Vagina (tissue), 2 donors: ENCODE data around the gene SPAG16. TPM values are rescaled to one million over a fixed set of nuclear protein-coding genes. Genes with fewer than 3 reads are reported as not detected.
"Not testable (repeated sequence)": the region's sequence is repeated elsewhere in the genome, so short reads cannot be mapped to it uniquely, and the experiment has no call there.

Source experiments
- DNase-seq, 2 donors: peaks; one replicate each; pipeline ENCODE4 v3.0.0-alpha.2; 2017; ENCODE audit errors: extremely low spot score in 2 of 2
- H3K27ac ChIP-seq: fragments of 200-600 bp; sonication (generic); one replicate; pipeline ENCODE4 v1.5.1; 2019
- H3K27me3 ChIP-seq: fragments of 200-600 bp; sonication (generic); one replicate; pipeline ENCODE4 v1.5.1; 2019
- H3K36me3 ChIP-seq, 2 donors: fragments of 200-600 bp; sonication (generic); one replicate each; pipeline ENCODE4 v1.5.1; 2017 to 2019
- H3K4me1 ChIP-seq: fragments of 200-600 bp; sonication (generic); one replicate; pipeline ENCODE4 v1.5.1; 2019
- H3K4me3 ChIP-seq, 2 donors: fragments of 200-600 bp; sonication (generic); 1 replicate in 1 of 2; 2 replicates in 1 of 2; pipeline ENCODE4 v1.5.1; 2016 to 2019
- H3K9me3 ChIP-seq: fragments of 200-600 bp; sonication (generic); one replicate; pipeline ENCODE4 v1.5.1; 2019
- CTCF ChIP-seq, 3 experiments: fragments of 450-650 bp in 2 of 3; fragments of 200-600 bp in 1 of 3; sonication (generic) in 1 of 3; IDR thresholded peaks; one replicate each; pipeline ENCODE4 v1.5.1; 2017 to 2019; ENCODE audit warnings: antibody characterized with exemption in 3 of 3, mild to moderate bottlenecking in 2 of 3, moderate library complexity in 2 of 3
- POLR2A ChIP-seq, 2 donors: fragments of 450-650 bp; IDR thresholded peaks; one replicate each; pipeline ENCODE4 v1.6.1; 2017; ENCODE audit warnings: antibody characterized with exemption in 2 of 2, mild to moderate bottlenecking in 2 of 2, moderate library complexity in 2 of 2
- POLR2AphosphoS5 ChIP-seq, 2 donors: sonication (generic); formaldehyde crosslinking; IDR thresholded peaks; one replicate each; pipeline ENCODE4 v1.9.0; 2017; ENCODE audit warnings: antibody characterized with exemption in 2 of 2, mild to moderate bottlenecking in 2 of 2, low read depth in 1 of 2; ENCODE audit not compliant: insufficient read depth in 1 of 2
- intact Hi-C: fragments of 100-400 bp; cut with DNase I; formaldehyde crosslinking; loops from one replicate; pipeline ENCODE4 v1.15.1; 2023
- total RNA-seq: library from RNA; depleted of rRNA; stranded (reverse); fragments of >200 nt; gene quantifications from one replicate; pipeline ENCODE4 v1.2.3, GENCODE V29; 2016

Gene SPAG16
- total RNA-seq, 1 donor from 2014 or later: 30.2 TPM

GRCh38 chr2:214051585-214051984 lies 767.3 kb downstream of the SPAG16 start:
- Histone ChIP-seq H3K36me3 (no peaks in the 10 kb centered on the region), H3K27ac (no peak overlapping the region), H3K9me3 (no peaks in the 10 kb centered on the region), H3K27me3 (no peaks in the 10 kb centered on the region), H3K4me3 (no peak overlapping the region), H3K4me1 (no peaks in the 10 kb centered on the region)
- TF ChIP-seq POLR2AphosphoS5 (IDR thresholded peaks at IDR 0.05; ENCODE audit: insufficient read depth in 1 of 2, low read depth in 1 of 2): no peak
- TF ChIP-seq CTCF (IDR thresholded peaks at IDR 0.05): no peak
- no peak for TF ChIP-seq POLR2A (IDR thresholded peaks at IDR 0.05)
- no peak for DNase-seq
- intact Hi-C loops: no loop called here

- no peak for TF ChIP-seq POLR2AphosphoS5 (IDR thresholded peaks at IDR 0.05; ENCODE audit: insufficient read depth in 1 of 2, low read depth in 1 of 2)
- TF ChIP-seq POLR2A (IDR thresholded peaks at IDR 0.05): no peak
- no peak for TF ChIP-seq CTCF (IDR thresholded peaks at IDR 0.05)
- Histone ChIP-seq H3K4me1 (no peaks in the 10 kb centered on the region), H3K27me3 (no peaks in the 10 kb centered on the region), H3K9me3 (no peaks in the 10 kb centered on the region), H3K4me3 (no peak overlapping the region), H3K36me3 (no peaks in the 10 kb centered on the region), H3K27ac (no peak overlapping the region)
- intact Hi-C loops: no loop called here
- DNase-seq: no peak
These were observed 768.0 kb downstream of the SPAG16 start for GRCh38 chr2:214052235-214052634.

GRCh38 chr2:214057986-214058385 lies 773.7 kb downstream of the SPAG16 start:
- Histone ChIP-seq H3K27ac (no peak overlapping the region), H3K4me3 (no peak overlapping the region), H3K27me3 (no peaks in the 10 kb centered on the region), H3K36me3 (no peaks in the 10 kb centered on the region), H3K9me3 (no peaks in the 10 kb centered on the region), H3K4me1 (no peaks in the 10 kb centered on the region)
- TF ChIP-seq CTCF (IDR thresholded peaks at IDR 0.05) (no peak), POLR2A (IDR thresholded peaks at IDR 0.05) (no peak), POLR2AphosphoS5 (IDR thresholded peaks at IDR 0.05; ENCODE audit: insufficient read depth in 1 of 2, low read depth in 1 of 2) (no peak)
- DNase-seq: no peak
- intact Hi-C loops: no loop called here

GRCh38 chr2:214062279-214062678 lies 778.0 kb downstream of the SPAG16 start:
- DNase-seq, H3K27me3 ChIP-seq, H3K4me3 ChIP-seq, H3K9me3 ChIP-seq, H3K4me1 ChIP-seq, intact Hi-C loops, H3K27ac ChIP-seq, H3K36me3 ChIP-seq: not testable (repeated sequence)

GRCh38 chr2:214064471-214064870 lies 780.2 kb downstream of the SPAG16 start:
- intact Hi-C loops: no loop called here
- no peaks in the 10 kb centered on the region for H3K27me3 ChIP-seq
- H3K9me3 ChIP-seq: no peaks in the 10 kb centered on the region
- DNase-seq: no peak
- H3K4me1 ChIP-seq: no peaks in the 10 kb centered on the region
- TF ChIP-seq POLR2A (IDR thresholded peaks at IDR 0.05): no peak
- TF ChIP-seq POLR2AphosphoS5 (IDR thresholded peaks at IDR 0.05; ENCODE audit: insufficient read depth in 1 of 2, low read depth in 1 of 2): no peak
- TF ChIP-seq CTCF (IDR thresholded peaks at IDR 0.05): no peak
- no peaks in the 10 kb centered on the region for H3K36me3 ChIP-seq
- no peak overlapping the region for H3K4me3 ChIP-seq
- no peak overlapping the region for H3K27ac ChIP-seq

- Histone ChIP-seq H3K36me3 (no peaks in the 10 kb centered on the region), H3K4me3 (no peak overlapping the region), H3K27me3 (no peaks in the 10 kb centered on the region), H3K4me1 (no peaks in the 10 kb centered on the region), H3K9me3 (no peaks in the 10 kb centered on the region), H3K27ac (no peak overlapping the region)
- no peak for DNase-seq
- TF ChIP-seq CTCF (IDR thresholded peaks at IDR 0.05) (no peak), POLR2A (IDR thresholded peaks at IDR 0.05) (no peak), POLR2AphosphoS5 (IDR thresholded peaks at IDR 0.05; ENCODE audit: insufficient read depth in 1 of 2, low read depth in 1 of 2) (no peak)
- intact Hi-C loops: no loop called here
These were observed 782.6 kb downstream of the SPAG16 start for GRCh38 chr2:214066862-214067261.
